GM21360 (cell line): Measurements from ENCODE around the gene EPHB2.

Source experiments
- ATAC-seq: cut with Tn5 transposase; IDR thresholded peaks from one replicate; pipeline ENCODE4 v1.9.1; 2021; ENCODE audit warnings: mild to moderate bottlenecking, moderate library complexity; ENCODE audit not compliant: unreplicated experiment

Gene EPHB2

GRCh38 chr1:22908880-22909426 is 198.3 kb downstream of the EPHB2 start:
- no peak for ATAC-seq

- no peak for ATAC-seq
Observed at GRCh38 chr1:22910286-22910685, 199.6 kb downstream of the EPHB2 start.

DNA sequence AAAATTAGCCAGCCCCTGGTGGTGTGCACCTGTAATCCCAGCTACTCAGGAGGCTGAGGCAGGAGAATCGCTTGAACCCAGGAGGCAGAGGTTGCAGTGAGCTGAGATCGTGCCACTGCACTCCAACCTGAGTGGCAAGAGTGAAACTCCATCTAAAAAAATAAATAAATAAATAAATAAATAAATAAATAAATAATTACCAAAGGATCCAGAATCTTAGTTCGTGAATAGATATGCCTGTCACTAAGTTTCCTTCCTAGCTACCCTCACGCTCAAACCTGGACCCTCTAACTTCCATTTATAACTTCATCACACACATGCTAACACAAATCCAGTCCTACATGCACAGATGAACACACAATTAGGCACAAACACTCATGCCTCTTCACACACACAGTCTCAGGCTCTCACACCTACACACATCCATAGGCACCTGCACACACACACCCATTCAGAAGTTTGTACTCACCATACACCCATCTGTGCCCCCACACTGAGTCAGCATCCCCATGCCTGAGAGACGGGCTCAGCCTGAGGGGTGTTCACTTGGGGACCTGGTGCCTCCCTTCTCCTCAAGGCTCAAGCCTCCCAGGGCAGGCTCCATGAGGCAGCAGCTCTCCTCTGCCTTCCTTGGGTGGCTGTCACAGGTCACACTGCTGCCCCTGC is 200.5 kb downstream of the EPHB2 start:
- ATAC-seq = no peak

DNA sequence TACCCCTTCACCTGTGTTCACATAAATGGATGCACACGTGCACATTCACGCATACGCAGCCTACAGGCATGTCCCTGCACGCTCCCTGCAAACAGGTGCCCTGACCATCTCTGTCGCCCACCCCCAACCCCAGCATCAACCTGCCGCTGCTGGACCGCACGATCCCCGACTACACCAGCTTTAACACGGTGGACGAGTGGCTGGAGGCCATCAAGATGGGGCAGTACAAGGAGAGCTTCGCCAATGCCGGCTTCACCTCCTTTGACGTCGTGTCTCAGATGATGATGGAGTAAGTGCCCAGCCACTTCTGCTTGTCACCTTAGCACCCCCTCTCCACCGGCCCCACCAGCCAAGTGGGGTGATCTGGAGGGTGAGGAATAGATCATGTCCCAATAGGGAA is 201.7 kb downstream of the EPHB2 start:
- no peak for ATAC-seq

- ATAC-seq = no peak
Observed at GRCh38 chr1:22913421-22914141, 202.9 kb downstream of the EPHB2 start.

- ATAC-seq = no peak
Observed at GRCh38 chr1:22914156-22914555, 203.5 kb downstream of the EPHB2 start.

DNA sequence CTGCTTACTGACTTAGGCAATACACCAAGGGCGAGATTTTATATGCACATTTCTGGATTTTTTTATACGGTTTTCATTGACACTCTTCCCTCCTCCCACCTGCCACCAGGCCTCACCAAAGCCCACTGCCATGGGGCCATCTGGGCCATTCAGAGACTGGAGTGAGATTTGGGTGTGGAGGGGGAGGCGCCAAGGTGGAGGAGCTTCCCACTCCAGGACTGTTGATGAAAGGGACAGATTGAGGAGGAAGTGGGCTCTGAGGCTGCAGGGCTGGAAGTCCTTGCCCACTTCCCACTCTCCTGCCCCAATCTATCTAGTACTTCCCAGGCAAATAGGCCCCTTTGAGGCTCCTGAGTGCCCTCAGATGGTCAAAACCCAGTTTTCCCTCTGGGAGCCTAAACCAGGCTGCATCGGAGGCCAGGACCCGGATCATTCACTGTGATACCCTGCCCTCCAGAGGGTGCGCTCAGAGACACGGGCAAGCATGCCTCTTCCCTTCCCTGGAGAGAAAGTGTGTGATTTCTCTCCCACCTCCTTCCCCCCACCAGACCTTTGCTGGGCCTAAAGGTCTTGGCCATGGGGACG is 204.1 kb downstream of the EPHB2 start:
- ATAC-seq = no peak

- no peak for ATAC-seq
Observed at GRCh38 chr1:22915231-22915630, 204.6 kb downstream of the EPHB2 start.

GRCh38 chr1:22915816-22916470 is 205.3 kb downstream of the EPHB2 start:
- no peak for ATAC-seq

DNA sequence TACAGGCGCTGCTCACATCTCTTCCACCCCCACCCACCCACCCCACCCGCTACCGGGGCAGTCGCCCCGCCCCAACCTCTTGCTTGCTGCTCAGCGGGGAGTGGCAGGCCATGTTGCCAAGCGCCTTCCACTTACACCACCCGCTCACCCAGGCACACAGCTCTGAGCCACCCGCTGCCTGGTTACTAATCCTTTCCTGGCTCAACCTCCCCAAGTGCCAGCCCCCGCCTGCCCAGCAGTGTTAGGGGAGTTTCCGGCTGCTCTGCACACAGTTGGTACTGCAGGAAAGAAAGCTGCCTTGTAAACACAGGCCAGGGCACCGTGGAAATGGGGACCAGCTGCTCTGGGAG is 205.8 kb downstream of the EPHB2 start:
- no peak for ATAC-seq

- no peak for ATAC-seq
Observed at GRCh38 chr1:22917989-22918388, 207.3 kb downstream of the EPHB2 start.

DNA sequence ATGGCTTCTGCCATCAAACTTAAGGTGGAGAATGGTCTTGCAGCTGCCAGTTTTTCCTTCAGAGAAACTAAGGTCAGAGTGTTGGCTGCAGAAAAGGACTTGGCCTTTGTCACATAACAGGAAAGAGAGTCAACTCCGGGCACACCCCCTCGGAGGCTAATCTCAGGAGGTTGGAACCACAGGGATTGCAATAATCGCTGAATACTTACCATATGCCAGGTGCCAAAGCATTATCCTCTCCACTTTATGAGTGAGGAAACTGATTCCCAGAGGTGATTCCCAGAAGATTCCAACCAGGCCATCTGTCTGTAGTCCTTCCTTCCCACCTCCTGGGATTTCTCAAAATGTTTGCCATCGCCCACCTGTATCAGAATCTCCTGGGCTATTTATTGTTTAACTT is 208.0 kb downstream of the EPHB2 start:
- ATAC-seq = no peak

- no peak for ATAC-seq
Observed at GRCh38 chr1:22919341-22920025, 208.8 kb downstream of the EPHB2 start.

DNA sequence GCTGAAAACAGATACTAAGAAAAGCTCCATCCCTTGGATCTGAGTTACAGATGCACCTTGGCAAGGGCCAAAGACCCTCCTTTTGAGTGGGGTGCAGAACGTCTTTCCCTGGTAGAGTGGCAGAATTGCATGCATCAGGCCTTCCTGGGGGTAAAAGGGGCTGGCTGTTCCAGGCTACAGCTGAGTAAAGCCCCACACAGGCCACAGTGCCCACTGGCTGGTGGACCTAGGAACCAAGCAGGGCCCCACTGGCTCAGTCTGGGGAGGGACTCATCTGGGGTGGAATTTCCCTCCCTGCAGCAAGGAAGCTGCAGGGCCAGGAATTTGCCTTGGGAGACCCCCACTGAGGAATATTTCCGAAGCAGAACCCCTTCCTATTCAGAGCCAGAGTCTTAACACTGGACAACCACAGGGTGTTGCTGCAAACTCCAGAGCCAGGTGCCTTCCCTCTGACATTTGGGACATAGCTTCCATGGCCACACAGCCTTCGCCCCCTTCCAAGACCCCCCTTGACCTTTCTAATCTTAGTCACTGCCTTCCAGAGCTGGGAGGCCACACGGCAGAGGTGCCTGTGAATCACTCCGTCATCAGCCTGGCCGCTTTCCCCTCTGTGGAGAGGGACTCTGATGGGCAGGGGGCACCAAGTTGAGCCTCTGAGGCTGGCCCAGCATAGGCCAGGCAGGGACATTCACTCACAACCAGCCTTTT is 209.5 kb downstream of the EPHB2 start:
- no peak for ATAC-seq

DNA sequence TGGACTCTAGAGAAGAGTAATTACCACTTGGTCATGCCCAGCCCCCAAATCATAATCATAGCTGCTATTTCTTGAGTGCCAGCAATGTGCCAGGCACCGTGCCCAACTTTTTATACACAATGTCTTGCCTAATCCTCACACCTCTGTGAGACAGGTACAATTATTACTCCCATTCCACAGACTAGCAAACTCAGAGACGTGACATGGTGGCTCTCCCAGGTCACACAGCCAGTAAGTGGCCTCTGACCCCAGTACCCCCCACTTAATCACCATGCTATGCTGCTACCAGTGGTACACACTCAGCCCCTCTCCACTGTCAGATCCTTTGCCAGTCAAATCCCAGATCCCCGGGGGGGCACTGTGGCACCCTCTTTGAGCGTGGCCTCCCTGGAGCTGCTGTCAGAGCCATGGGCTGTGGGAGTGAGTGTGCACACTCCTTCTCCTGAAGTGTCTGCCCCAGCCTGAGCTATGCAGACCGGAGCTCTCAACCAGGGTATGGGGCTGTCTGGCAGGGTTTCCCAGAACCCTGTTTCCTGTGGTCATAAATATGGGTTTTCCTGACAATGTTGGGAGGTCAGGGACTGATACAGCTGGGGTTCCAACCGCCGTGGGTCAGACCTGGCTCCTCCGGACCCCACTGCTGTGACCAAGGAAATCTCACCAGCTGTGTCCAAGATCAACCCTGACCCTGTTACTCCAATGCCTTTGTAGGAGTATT is 210.3 kb downstream of the EPHB2 start:
- ATAC-seq = no peak

GRCh38 chr1:22921452-22922126 is 210.9 kb downstream of the EPHB2 start:
- no peak for ATAC-seq

DNA sequence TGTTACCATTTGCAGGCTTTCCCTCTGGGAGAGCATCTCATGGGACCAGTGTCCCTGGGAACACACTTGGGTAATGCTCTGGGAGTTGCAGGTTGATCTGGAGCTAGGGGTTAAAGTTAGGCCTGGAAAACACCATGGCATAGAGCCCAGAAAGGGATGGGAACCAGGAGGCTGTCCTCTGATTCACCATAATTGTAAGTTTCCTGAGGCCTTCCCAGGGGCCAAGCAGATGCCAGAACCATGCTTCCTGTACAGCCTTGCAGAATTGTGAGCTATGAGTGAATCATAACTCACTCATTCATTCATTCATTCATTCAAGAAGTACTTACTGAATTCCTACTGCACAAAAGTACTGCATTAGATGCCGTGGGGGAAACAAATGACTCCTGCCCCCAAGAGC is 212.0 kb downstream of the EPHB2 start:
- ATAC-seq = no peak

DNA sequence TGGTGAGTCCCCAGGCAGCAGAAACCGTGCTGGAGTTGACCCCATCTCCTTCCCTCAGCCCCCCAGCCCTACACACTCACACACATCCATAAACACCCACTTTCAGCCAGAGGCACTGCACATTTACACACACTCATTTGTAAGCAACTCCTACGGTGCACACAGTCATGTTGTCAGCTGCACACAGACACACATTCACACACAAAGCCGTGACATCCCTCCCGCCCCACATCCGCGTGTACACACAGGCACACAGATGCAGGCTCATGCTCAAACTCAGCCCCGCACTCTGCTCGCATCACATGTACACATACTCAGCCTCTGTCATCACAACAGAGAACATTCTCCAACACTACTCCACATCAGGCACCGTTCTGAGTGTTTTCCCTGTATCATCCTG is 214.5 kb downstream of the EPHB2 start:
- no peak for ATAC-seq

- no peak for ATAC-seq
Observed at GRCh38 chr1:22930240-22930912, 219.7 kb downstream of the EPHB2 start.
